Measurements from ENCODE around the gene TMEM132D. TPM values are rescaled to one million over a fixed set of nuclear protein-coding genes. Genes with fewer than 3 reads are reported as not detected.
A peak's percentile ranks its signal among the peaks of the same experiment; 100 is the strongest.
"Not testable (repeated sequence)": the region's sequence is repeated elsewhere in the genome, so short reads cannot be mapped to it uniquely, and the experiment has no call there.

TMEM132D gene
- total and polyA plus RNA-seq, 4 donors: 0.06 to 0.20 (median 0.13) TPM

DNA sequence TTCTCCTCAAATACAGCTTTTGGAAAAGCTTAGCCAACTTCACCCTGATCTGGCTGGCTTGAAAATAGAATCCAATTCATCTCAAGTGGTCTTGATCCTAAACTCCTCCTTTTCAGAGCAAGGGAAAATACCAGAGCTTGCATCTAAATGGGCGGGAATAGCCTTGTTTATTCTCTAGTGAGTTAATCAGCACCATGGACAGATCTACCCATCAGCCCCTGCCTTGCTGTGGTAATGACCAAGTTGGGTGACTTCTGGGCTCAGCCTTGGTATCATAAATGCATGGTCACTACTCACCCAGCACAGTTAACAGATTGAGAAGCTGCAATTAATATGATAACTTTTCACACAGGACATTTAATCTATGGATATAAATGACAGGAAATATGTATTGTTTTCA, 853.9 kb downstream of the TMEM132D start:
- Histone ChIP-seq H3K36me3 (ENCODE audit: control insufficient read depth in 4 of 4, insufficient read depth in 4 of 4, low read length in 4 of 4) (no peaks in the 10 kb centered on the region), H3K27ac (ENCODE audit: low read depth in 1 of 2, low read length in 1 of 2) (no peak overlapping the region), H3K4me1 (ENCODE audit: control insufficient read depth in 5 of 5, insufficient read depth in 5 of 5, low read length in 5 of 5) (no peaks in the 10 kb centered on the region), H3K9me3 (ENCODE audit: control insufficient read depth in 4 of 4, insufficient read depth in 3 of 4, low read length in 3 of 4) (peaks cover 0 to 2% (median 0%) of the 10 kb centered on the region in 4 donors), H3K27me3 (ENCODE audit: control insufficient read depth in 3 of 3, insufficient read depth in 3 of 3, low read length in 2 of 3) (no peaks in the 10 kb centered on the region), H3K9ac (ENCODE audit: insufficient read depth in 1 of 2, low read length in 2 of 2) (no peak overlapping the region), H3K4me3 (no peak overlapping the region)
- ATAC-seq (ENCODE audit: insufficient read depth, low FRiP score) (no peak), DNase-seq (peak; percentile 22 to 76 (median 57))
- 3 to 12% methylated on average over 1 of the region's 1 CpG for WGBS, 2 donors
- TF ChIP-seq, protein P1, sequence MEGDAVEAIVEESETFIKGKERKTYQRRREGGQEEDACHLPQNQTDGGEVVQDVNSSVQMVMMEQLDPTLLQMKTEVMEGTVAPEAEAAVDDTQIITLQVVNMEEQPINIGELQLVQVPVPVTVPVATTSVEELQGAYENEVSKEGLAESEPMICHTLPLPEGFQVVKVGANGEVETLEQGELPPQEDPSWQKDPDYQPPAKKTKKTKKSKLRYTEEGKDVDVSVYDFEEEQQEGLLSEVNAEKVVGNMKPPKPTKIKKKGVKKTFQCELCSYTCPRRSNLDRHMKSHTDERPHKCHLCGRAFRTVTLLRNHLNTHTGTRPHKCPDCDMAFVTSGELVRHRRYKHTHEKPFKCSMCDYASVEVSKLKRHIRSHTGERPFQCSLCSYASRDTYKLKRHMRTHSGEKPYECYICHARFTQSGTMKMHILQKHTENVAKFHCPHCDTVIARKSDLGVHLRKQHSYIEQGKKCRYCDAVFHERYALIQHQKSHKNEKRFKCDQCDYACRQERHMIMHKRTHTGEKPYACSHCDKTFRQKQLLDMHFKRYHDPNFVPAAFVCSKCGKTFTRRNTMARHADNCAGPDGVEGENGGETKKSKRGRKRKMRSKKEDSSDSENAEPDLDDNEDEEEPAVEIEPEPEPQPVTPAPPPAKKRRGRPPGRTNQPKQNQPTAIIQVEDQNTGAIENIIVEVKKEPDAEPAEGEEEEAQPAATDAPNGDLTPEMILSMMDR (IDR thresholded peaks at IDR 0.05; ENCODE audit: control extremely low read depth, extremely low read depth): no peak

DNA sequence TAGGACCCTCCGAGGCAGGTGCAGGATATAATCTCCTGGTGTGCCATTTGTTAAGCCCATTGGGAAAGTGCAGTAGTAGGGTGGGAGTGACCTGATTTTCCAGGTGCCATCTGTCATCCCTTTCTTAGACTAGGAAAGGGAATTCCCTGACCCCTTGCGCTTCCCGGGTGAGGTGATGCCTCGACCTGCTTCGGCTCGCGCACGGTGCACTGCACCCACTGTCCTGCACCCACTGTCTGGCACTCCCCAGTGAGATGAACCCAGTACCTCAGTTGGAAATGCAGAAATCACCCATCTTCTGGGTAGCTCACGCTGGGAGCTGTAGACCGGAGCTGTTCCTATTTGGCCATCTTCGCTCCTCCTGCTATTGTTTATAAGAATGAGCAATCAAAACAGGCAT, 860.5 kb downstream of the TMEM132D start:
- H3K9ac ChIP-seq (ENCODE audit: insufficient read depth in 1 of 2, low read length in 2 of 2); H3K9me3 ChIP-seq (ENCODE audit: control insufficient read depth in 4 of 4, insufficient read depth in 3 of 4, low read length in 3 of 4); H3K4me1 ChIP-seq (ENCODE audit: control insufficient read depth in 5 of 5, insufficient read depth in 5 of 5, low read length in 5 of 5); H3K27ac ChIP-seq (ENCODE audit: low read depth in 1 of 2, low read length in 1 of 2); H3K27me3 ChIP-seq (ENCODE audit: control insufficient read depth in 3 of 3, insufficient read depth in 3 of 3, low read length in 2 of 3); ATAC-seq (ENCODE audit: insufficient read depth, low FRiP score); H3K36me3 ChIP-seq (ENCODE audit: control insufficient read depth in 4 of 4, insufficient read depth in 4 of 4, low read length in 4 of 4); H3K4me3 ChIP-seq; DNase-seq: not testable (repeated sequence)
- WGBS, 2 donors: 87 to 89% methylated on average over 11 of the region's 11 CpGs

DNA sequence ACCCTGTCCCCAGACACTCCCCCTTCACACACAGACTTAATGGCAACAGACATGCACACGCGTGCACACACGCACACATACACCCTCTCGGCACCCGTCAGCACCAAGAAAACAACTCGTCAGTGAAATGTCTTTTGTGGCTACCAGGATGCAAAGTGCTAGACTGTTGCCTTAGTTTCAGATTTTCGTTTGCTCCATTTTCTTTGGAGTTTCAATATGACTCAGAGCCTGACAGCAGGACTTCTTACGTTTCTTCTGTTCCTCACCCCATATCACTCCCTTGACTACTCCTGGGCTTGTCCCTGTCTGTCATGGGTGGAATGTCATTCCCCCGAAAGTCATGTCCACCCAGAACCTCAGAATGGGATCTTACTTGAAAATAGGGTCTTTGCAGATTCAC, 867.7 kb downstream of the TMEM132D start:
- Histone ChIP-seq H3K9ac (ENCODE audit: insufficient read depth in 1 of 2, low read length in 2 of 2) (no peak overlapping the region), H3K27me3 (ENCODE audit: control insufficient read depth in 3 of 3, insufficient read depth in 3 of 3, low read length in 2 of 3) (no peaks in the 10 kb centered on the region), H3K27ac (ENCODE audit: low read depth in 1 of 2, low read length in 1 of 2) (no peak overlapping the region), H3K4me3 (no peak overlapping the region), H3K36me3 (ENCODE audit: control insufficient read depth in 4 of 4, insufficient read depth in 4 of 4, low read length in 4 of 4) (no peaks in the 10 kb centered on the region), H3K4me1 (ENCODE audit: control insufficient read depth in 5 of 5, insufficient read depth in 5 of 5, low read length in 5 of 5) (no peaks in the 10 kb centered on the region), H3K9me3 (ENCODE audit: control insufficient read depth in 4 of 4, insufficient read depth in 3 of 4, low read length in 3 of 4) (peaks cover 0 to 3% (median 0%) of the 10 kb centered on the region in 4 donors)
- ATAC-seq (ENCODE audit: insufficient read depth, low FRiP score) (no peak), DNase-seq (no peak)
- 86 to 90% methylated on average over 9 of the region's 9 CpGs for WGBS, 2 donors
- TF ChIP-seq, protein P1 (IDR thresholded peaks at IDR 0.05; ENCODE audit: control extremely low read depth, extremely low read depth): no peak

DNA sequence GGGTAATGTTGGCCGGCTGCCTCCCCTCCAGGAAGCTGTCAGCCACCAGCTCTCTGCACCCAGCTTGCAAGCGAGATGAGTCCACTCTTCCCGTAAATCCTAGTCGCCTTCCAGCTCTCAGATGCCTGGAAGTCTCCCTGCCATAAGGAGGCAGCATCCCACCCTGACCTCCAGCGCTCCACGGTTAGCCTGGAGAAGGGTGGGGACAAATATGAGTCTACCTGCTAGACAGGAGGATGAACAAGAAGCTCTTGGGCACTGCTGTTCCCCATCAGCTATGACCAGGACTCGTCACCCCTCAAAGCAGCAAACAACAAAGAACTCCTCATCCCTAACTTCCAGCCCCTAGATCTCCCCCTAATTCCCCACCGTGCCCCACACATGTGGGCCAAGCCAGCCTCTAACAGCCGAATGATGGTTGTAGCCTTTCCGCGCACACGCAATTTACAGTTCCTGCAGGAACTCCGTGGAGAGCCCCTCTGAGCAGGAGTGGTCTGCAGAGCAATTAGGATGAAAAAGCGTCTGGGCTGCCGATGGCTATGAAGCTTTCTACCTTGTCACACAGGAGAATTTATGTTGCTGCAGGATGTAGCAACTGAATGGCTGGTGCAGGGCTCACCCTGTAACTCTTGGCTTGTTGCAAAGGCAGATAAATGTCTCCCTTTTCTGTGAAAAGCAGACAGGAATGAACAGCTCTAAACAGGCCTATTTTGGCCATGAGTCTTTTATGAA, 869.1 kb downstream of the TMEM132D start:
- WGBS, 2 donors: 84% methylated on average over 15 of the region's 15 CpGs
- DNase-seq (no peak), ATAC-seq (ENCODE audit: insufficient read depth, low FRiP score) (no peak)
- Histone ChIP-seq H3K27ac (ENCODE audit: low read depth in 1 of 2, low read length in 1 of 2) (no peak overlapping the region), H3K9ac (ENCODE audit: insufficient read depth in 1 of 2, low read length in 2 of 2) (no peak overlapping the region), H3K27me3 (ENCODE audit: control insufficient read depth in 3 of 3, insufficient read depth in 3 of 3, low read length in 2 of 3) (no peaks in the 10 kb centered on the region), H3K9me3 (ENCODE audit: control insufficient read depth in 4 of 4, insufficient read depth in 3 of 4, low read length in 3 of 4) (peaks cover 0 to 3% (median 0%) of the 10 kb centered on the region in 4 donors), H3K4me1 (ENCODE audit: control insufficient read depth in 5 of 5, insufficient read depth in 5 of 5, low read length in 5 of 5) (no peaks in the 10 kb centered on the region), H3K36me3 (ENCODE audit: control insufficient read depth in 4 of 4, insufficient read depth in 4 of 4, low read length in 4 of 4) (no peaks in the 10 kb centered on the region), H3K4me3 (no peak overlapping the region)
- TF ChIP-seq, protein P1 (IDR thresholded peaks at IDR 0.05; ENCODE audit: control extremely low read depth, extremely low read depth): no peak
